Mammary epithelial cell (primary cell): ENCODE results near the gene SLC34A1.

ENCODE experiments used
- EZH2 ChIP-seq: IDR thresholded peaks from 2 replicates; pipeline ENCODE4 v1.6.1; 2012; ENCODE audit warnings: low read length, inconsistent platforms, borderline replicate concordance
- TF ChIP-seq, protein P1 (sequence below), 2 donors: IDR thresholded peaks in 1 of 2; conservative IDR thresholded peaks in 1 of 2; 2 replicates each; pipeline ENCODE4 v1.5.1; 2011 to 2012; ENCODE audit warnings: inconsistent platforms in 2 of 2, low read length in 2 of 2, mild to moderate bottlenecking in 2 of 2, control low read depth in 1 of 2, low read depth in 1 of 2; ENCODE audit not compliant: insufficient read depth in 1 of 2; ENCODE audit errors: extremely low read depth in 1 of 2

DNA sequence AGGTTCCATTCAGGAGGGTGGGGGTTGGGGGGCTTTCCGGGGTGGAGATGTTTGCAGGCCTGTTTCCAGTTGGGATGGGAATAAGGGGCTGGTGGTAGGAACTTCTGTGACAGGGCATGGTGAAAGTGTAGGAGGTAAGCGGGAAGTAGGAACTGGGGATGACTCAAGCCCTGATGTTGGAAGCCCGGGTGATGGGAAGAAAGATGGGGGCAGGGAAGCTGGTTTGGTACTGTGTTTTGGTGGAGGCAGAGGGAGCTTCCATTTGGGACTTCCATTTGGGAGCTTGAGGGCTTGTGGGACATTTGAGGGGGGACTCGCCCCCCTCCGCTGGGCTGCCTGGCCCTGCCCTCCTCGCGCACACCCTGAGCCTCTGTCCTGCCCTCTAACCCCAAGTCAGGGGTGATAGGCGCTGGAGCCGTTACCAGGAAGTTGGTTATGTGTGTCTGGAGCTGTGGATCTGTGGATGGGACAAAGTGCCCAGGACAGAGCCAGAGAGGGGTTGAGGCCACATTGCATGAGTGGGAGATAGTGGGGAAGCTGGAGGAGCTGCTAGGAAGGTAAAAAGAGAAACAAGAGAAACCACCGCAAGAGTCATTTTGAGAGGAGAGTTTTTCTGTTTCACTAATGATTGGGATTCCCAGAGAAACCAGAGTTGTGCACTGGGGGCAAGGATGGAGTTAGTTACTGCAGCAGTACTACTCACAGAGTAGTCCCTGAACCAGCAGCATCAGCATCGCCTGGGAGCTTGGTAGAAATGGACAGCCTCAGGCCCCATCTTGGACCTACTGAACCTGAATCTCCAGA, 19.9 kb upstream of the SLC34A1 start:
- TF ChIP-seq EZH2 = no peak
- TF ChIP-seq, protein P1, sequence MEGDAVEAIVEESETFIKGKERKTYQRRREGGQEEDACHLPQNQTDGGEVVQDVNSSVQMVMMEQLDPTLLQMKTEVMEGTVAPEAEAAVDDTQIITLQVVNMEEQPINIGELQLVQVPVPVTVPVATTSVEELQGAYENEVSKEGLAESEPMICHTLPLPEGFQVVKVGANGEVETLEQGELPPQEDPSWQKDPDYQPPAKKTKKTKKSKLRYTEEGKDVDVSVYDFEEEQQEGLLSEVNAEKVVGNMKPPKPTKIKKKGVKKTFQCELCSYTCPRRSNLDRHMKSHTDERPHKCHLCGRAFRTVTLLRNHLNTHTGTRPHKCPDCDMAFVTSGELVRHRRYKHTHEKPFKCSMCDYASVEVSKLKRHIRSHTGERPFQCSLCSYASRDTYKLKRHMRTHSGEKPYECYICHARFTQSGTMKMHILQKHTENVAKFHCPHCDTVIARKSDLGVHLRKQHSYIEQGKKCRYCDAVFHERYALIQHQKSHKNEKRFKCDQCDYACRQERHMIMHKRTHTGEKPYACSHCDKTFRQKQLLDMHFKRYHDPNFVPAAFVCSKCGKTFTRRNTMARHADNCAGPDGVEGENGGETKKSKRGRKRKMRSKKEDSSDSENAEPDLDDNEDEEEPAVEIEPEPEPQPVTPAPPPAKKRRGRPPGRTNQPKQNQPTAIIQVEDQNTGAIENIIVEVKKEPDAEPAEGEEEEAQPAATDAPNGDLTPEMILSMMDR (conservative IDR thresholded peaks at IDR 0.05 in 1 of 2, IDR thresholded peaks at IDR 0.05 in 1 of 2; ENCODE audit: extremely low read depth in 1 of 2, insufficient read depth in 1 of 2, low read depth in 1 of 2, low read length in 2 of 2) = no peak
